Right lobe of liver (tissue), 6 donors: ENCODE results near the gene SFRP4. TPM values are rescaled to one million over a fixed set of nuclear protein-coding genes. Genes with fewer than 3 reads are reported as not detected.

Experiments
- ATAC-seq, 4 donors: fragments of 200-7000 bp; cut with Tn5 transposase; one replicate each; pipeline ENCODE4 v1.9.1; 2020; ENCODE audit warnings: mild to moderate bottlenecking in 4 of 4, moderate library complexity in 4 of 4
- DNase-seq, 3 donors: peaks; one replicate each; pipeline ENCODE4 v3.0.0-alpha.2; 2020
- H3K27ac ChIP-seq, 3 donors: fragments of 200-600 bp; one replicate each; pipeline ENCODE4 v1.8.0; 2022
- H3K27me3 ChIP-seq, 2 donors: fragments of 200-600 bp; one replicate each; pipeline ENCODE4 v1.8.0; 2022
- H3K36me3 ChIP-seq, 4 donors: fragments of 200-600 bp; sonication (generic) in 1 of 4; one replicate each; pipeline versions ENCODE4 v1.5.1 to v1.8.0; 2017 to 2022; ENCODE audit warnings: control low read depth in 1 of 4
- H3K4me1 ChIP-seq, 4 donors: fragments of 200-600 bp; sonication (generic) in 1 of 4; one replicate each; pipeline versions ENCODE4 v1.5.1 to v1.8.0; 2017 to 2022; ENCODE audit warnings: control low read depth in 1 of 4
- H3K4me3 ChIP-seq, 3 donors: fragments of 200-600 bp; one replicate each; pipeline ENCODE4 v1.8.0; 2022
- H3K9me3 ChIP-seq, 4 donors: fragments of 200-600 bp; sonication (generic) in 1 of 4; one replicate each; pipeline versions ENCODE4 v1.5.1 to v1.8.0; 2017 to 2022; ENCODE audit warnings: control low read depth in 1 of 4
- POLR2A ChIP-seq: fragments of 450-650 bp; IDR thresholded peaks from one replicate; pipeline ENCODE4 v1.6.1; 2017; ENCODE audit warnings: antibody characterized with exemption, mild to moderate bottlenecking
- WGBS: methylation state at CpG from one replicate; pipeline ENCODE4 v1.1.6; 2018; ENCODE audit warnings: low coverage, low lambda C conversion rate; ENCODE audit not compliant: insufficient coverage; ENCODE audit errors: missing lambda C conversion rate; 5-methylcytosine and 5-hydroxymethylcytosine counted together
- intact Hi-C, 2 donors: fragments of 100-400 bp; cut with DNase I; formaldehyde crosslinking; loops; one replicate each; pipeline versions ENCODE4 v1.11.2 to v1.14.1; 2022
- long read RNA-seq: library from polyadenylated mRNA; unstranded; transcript quantifications from one replicate; pipeline ENCODE4 v2.0.0, GENCODE V29; 2019
- total RNA-seq, 6 experiments: library from RNA; depleted of rRNA in 2 of 6; stranded (reverse); fragments of >200 nt in 2 of 6; fragmentation: NEBNext Ultra II Directional in 3 of 6; extraction: Animal tissue kit (Norgen Biotek cat#: 25700) in 3 of 6; gene quantifications; one replicate each; pipeline versions ENCODE4 v1.1.0 to v1.2.4, GENCODE V29; 2016 to 2023
- TF ChIP-seq, protein P1 (sequence below), 4 donors: fragments of 200-600 bp in 3 of 4; fragments of 450-650 bp in 1 of 4; IDR thresholded peaks; one replicate each; pipeline versions ENCODE4 v1.5.1 to v1.8.0; 2016 to 2022; ENCODE audit warnings: antibody characterized with exemption in 4 of 4, mild to moderate bottlenecking in 2 of 4
- donor health status: DM: no; HTN: yes; CAD: no.
- donor health status: DM: no; HTN: no; CAD: no.
- donor health status: DM: no; HTN: no; CAD: no.
- donor health status: DM: no; HTN: yes; CAD: no.
- donor health status: DM: no; HTN: yes; CAD: no.

SFRP4 gene
- total RNA-seq: under 1 TPM in 5 of 6 experiments, not detected in 1; 0.15 to 0.46 (median 0.37) TPM
- long read RNA-seq: 0 reads

DNA sequence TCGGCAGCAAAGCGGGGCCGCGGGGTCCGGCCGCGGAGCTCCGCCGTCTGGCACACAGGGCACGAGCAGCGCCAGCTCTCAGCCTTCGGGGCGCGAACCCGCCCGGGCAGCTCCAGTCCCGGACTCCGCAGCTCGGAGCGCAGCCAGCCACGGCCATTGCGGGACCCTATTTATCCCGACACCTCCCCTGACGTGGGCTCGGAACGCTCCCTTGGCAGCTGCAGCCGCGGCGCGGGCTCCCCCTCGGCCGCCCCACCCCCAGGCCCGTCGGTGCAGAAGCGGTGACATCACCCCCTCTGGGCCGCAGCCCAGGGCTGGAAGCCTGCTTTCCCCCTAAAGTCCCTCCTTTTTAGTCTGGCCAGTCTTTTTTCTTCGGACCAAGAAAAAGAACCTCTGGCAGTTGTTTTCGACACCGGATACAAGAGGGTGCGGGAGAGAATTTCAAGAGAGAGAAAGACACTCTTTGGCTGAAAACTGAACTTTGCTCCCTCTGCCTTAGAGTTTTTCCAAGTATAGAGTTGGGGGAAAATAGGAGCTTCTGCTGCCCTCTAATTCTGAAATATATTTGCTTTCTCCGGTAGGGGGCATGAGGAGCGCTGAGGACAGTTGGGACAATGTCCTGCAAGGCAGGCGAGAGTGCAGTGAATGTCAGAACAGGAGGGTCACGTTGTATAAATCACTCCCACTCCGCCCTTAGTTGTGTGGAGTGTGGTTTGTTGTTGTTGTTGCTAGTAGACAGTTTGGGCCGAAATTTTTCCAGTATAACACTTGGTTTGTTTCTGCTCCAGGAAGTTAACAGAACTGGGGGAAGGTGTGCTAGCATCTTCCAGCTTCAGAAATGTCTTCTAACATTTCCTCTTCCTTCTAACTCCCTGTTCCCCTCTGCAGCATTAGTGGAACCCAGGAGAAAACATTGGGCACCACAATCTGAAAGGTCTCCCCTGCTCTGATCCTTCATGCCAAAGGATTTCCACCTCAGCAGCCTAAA, at the start of gene SFRP4:
Gene SFRP4, minus strand, starts transcription at position 145 of the 988 bp plus-strand sequence. CDS start 280 bp downstream, outside the sequence.
- H3K36me3 ChIP-seq: no peaks in the 10 kb centered on the region
- H3K9me3 ChIP-seq: no peaks in the 10 kb centered on the region
- H3K4me3 ChIP-seq: peak within 1 kb of the TSS; percentile 46 to 59 (median 46)
- no peak for TF ChIP-seq POLR2A
- TF ChIP-seq, protein P1, sequence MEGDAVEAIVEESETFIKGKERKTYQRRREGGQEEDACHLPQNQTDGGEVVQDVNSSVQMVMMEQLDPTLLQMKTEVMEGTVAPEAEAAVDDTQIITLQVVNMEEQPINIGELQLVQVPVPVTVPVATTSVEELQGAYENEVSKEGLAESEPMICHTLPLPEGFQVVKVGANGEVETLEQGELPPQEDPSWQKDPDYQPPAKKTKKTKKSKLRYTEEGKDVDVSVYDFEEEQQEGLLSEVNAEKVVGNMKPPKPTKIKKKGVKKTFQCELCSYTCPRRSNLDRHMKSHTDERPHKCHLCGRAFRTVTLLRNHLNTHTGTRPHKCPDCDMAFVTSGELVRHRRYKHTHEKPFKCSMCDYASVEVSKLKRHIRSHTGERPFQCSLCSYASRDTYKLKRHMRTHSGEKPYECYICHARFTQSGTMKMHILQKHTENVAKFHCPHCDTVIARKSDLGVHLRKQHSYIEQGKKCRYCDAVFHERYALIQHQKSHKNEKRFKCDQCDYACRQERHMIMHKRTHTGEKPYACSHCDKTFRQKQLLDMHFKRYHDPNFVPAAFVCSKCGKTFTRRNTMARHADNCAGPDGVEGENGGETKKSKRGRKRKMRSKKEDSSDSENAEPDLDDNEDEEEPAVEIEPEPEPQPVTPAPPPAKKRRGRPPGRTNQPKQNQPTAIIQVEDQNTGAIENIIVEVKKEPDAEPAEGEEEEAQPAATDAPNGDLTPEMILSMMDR (IDR thresholded peaks at IDR 0.05): peak; percentile 61 to 71 (median 62)
- ATAC-seq (peak; percentile 63 to 69 (median 66)), DNase-seq (peak; percentile 57 to 60 (median 60))
- WGBS: under 1% methylated on average over 16 of the region's 46 CpGs
- H3K27ac ChIP-seq: no peak within 1 kb of the TSS
- H3K27me3 ChIP-seq: no peaks in the 10 kb centered on the region
- peaks cover 0 to 12% (median 3%) of the 10 kb centered on the region in 4 donors for H3K4me1 ChIP-seq
- intact Hi-C loops: loop anchor here in 1 of 2 donors (10.0 kb wide), 1 partner anchor 188 kb away; no protein-coding TSS in a partner anchor

DNA sequence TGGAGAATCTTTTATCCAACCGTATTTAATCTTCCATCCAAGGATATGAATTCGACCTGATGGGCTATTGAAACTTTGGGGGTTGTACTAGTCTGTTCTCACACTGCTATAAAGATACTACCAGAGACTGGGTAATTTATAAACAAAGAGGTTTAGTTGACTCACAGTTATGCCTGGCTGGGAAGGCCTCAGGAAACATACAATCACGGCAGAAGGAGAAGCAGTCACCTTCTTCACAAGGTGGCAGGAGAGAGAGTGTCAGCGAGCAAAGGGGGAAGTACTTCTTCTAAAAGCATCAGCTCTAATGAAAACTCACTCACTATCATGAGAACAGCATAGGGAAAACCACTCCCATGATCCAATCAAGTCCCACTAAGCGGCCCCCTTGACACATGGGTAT, 47.6 kb upstream of the SFRP4 start:
- TF ChIP-seq, protein P1 (IDR thresholded peaks at IDR 0.05): no peak
- no peak for TF ChIP-seq POLR2A
- no peak overlapping the region for H3K4me3 ChIP-seq
- H3K36me3 ChIP-seq: no peaks in the 10 kb centered on the region
- no peaks in the 10 kb centered on the region for H3K9me3 ChIP-seq
- WGBS: 66% methylated on average over 5 of the region's 5 CpGs
- no peak overlapping the region for H3K27ac ChIP-seq
- intact Hi-C loops: no loop called here
- no peak for ATAC-seq
- H3K27me3 ChIP-seq: no peaks in the 10 kb centered on the region
- no peaks in the 10 kb centered on the region for H3K4me1 ChIP-seq
- no peak for DNase-seq

DNA sequence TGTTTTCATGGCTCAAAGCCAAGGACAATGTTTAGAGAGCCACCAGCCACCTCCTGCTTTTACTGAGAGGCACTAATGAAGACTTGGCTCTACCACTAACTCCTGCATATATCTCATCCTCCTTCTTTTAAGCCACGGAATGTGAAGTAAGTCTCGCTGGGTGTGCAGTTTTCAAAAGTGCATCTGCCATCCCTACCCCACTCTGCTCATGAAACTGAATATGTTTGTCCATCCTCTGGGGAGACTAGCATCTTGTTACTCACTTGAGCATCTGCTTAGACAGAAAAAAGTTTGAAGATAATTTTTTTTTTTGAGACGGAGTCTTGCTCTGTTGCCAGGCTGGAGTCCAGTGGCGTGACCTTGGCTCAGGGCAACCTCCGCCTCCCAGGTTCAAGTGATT, 44.6 kb upstream of the SFRP4 start:
- 90% methylated on average over 5 of the region's 5 CpGs for WGBS
- ATAC-seq: no peak
- intact Hi-C loops: no loop called here

DNA sequence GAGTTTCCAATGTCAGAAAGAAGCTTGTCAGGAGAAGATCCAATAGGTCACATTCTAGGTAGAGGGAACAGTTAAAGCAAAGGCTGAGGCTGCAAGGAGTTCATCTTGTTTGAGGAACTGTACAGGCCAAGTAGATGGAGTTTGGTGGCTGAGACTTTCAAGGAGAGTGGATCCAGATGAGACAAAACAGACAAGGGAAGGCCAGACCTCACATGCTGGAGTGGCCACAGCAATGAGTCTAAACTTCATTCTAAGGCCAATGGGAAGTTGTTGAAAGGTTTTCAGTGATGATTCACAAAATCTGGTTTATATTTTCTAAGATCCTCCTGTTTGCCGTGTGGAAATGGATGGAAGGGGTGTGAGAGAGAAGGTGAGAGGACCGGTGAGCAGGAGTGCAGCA, 43.9 kb upstream of the SFRP4 start:
- Histone ChIP-seq H3K27me3 (no peaks in the 10 kb centered on the region), H3K36me3 (no peaks in the 10 kb centered on the region), H3K9me3 (no peaks in the 10 kb centered on the region), H3K4me3 (no peak overlapping the region), H3K27ac (no peak overlapping the region), H3K4me1 (no peaks in the 10 kb centered on the region)
- intact Hi-C loops: no loop called here
- ATAC-seq: no peak
- TF ChIP-seq, protein P1 (IDR thresholded peaks at IDR 0.05): no peak
- no peak for TF ChIP-seq POLR2A
- WGBS: 54% methylated on average over 2 of the region's 2 CpGs
- DNase-seq: no peak

More for the DNA sequence above, 44.6 kb upstream of the SFRP4 start:
- DNase-seq: no peak
- H3K27me3 ChIP-seq: no peaks in the 10 kb centered on the region
- H3K4me3 ChIP-seq: no peak overlapping the region
- TF ChIP-seq POLR2A: no peak
- TF ChIP-seq, protein P1 (IDR thresholded peaks at IDR 0.05): no peak
- H3K36me3 ChIP-seq: no peaks in the 10 kb centered on the region
- no peaks in the 10 kb centered on the region for H3K9me3 ChIP-seq
- H3K27ac ChIP-seq: no peak overlapping the region
- no peaks in the 10 kb centered on the region for H3K4me1 ChIP-seq
